IMR-90 (cell line): ENCODE data around the gene OR52N5. TPM values are rescaled to one million over a fixed set of nuclear protein-coding genes. Genes with fewer than 3 reads are reported as not detected.

Experiments used
- ATAC-seq: fragments of 200-7000 bp; cut with Tn5 transposase; 2 replicates; pipeline ENCODE4 v1.9.1; 2020; ENCODE audit warnings: low read depth, mild to moderate bottlenecking, moderate library complexity
- BruUV-seq: library from RNA; stranded (reverse); fragments of 400-500 nt; replicated peaks from 2 replicates; lab custom pipeline; 2021; lab: Mats Ljungman, UMichigan
- CTCF ChIA-PET: fragments of 300-600 bp; formaldehyde crosslinking; extraction: SDS; loops from one replicate; lab custom pipeline; 2021; ENCODE audit warnings: antibody characterized with exemption; lab: Yijun Ruan, JAX
- POLR2A ChIA-PET: fragments of 300-600 bp; sonication (Branson Sonifier 250); formaldehyde crosslinking; loops from one replicate; lab custom pipeline; 2022; ENCODE audit warnings: antibody characterized with exemption; ENCODE audit not compliant: unreplicated experiment; lab: Charles Lee
- DNase-seq: peaks from one replicate; pipeline ENCODE4 v3.0.0; 2013
- H2AFZ ChIP-seq: replicated peaks from 2 replicates; pipeline ENCODE3; 2013; ENCODE audit warnings: low read length, mild to moderate bottlenecking; ENCODE audit not compliant: poor library complexity
- H2AK5ac ChIP-seq: 2 replicates; pipeline ENCODE4 v1.6.1; 2013; ENCODE audit warnings: low read depth, low read length, inconsistent platforms
- H2AK9ac ChIP-seq: replicated peaks from 2 replicates; pipeline ENCODE3; 2013; ENCODE audit warnings: mild to moderate bottlenecking, low read depth, low read length, moderate library complexity; ENCODE audit not compliant: poor library complexity
- H2BK120ac ChIP-seq: 2 replicates; pipeline ENCODE4 v1.6.1; 2013; ENCODE audit warnings: low read depth, low read length, inconsistent platforms
- H2BK15ac ChIP-seq: 3 replicates; pipeline ENCODE4 v1.6.1; 2013; ENCODE audit warnings: low read depth, low read length, inconsistent platforms
- H2BK20ac ChIP-seq: 2 replicates; pipeline ENCODE4 v1.6.1; 2013; ENCODE audit warnings: low read depth, mild to moderate bottlenecking, inconsistent platforms, low read length, moderate library complexity
- H2BK5ac ChIP-seq: 2 replicates; pipeline ENCODE4 v1.6.1; 2013; ENCODE audit warnings: mild to moderate bottlenecking, low read depth, low read length, inconsistent platforms; ENCODE audit not compliant: poor library complexity, severe bottlenecking
- H3K14ac ChIP-seq: replicated peaks from 2 replicates; pipeline ENCODE4 v1.6.1; 2013; ENCODE audit warnings: low read depth, low read length, inconsistent platforms
- H3K18ac ChIP-seq: 2 replicates; pipeline ENCODE4 v1.6.1; 2013; ENCODE audit warnings: low read depth, low read length, control low read depth
- H3K23ac ChIP-seq: 2 replicates; pipeline ENCODE4 v1.6.1; 2013; ENCODE audit warnings: low read depth, low read length, inconsistent platforms
- H3K27ac ChIP-seq: 2 replicates; pipeline ENCODE4 v1.5.1; 2013; ENCODE audit warnings: mild to moderate bottlenecking, control low read depth, low read length; ENCODE audit not compliant: insufficient read depth
- H3K27me3 ChIP-seq: 2 replicates; pipeline ENCODE4 v1.6.1; 2013; ENCODE audit warnings: low read length; ENCODE audit not compliant: control insufficient read depth, insufficient read depth
- H3K36me3 ChIP-seq: 2 replicates; pipeline ENCODE4 v1.6.1; 2013; ENCODE audit warnings: low read length, mixed read lengths; ENCODE audit not compliant: control insufficient read depth, insufficient read depth
- H3K4ac ChIP-seq: 2 replicates; pipeline ENCODE4 v1.6.1; 2013; ENCODE audit warnings: low read depth, low read length, inconsistent platforms
- H3K4me1 ChIP-seq: 2 replicates; pipeline ENCODE4 v1.6.1; 2013; ENCODE audit warnings: low read length, mixed read lengths; ENCODE audit not compliant: control insufficient read depth, insufficient read depth
- H3K4me2 ChIP-seq: 2 replicates; pipeline ENCODE4 v1.6.1; 2013; ENCODE audit warnings: low read depth, mild to moderate bottlenecking, control low read depth, low read length, moderate library complexity
- H3K4me3 ChIP-seq: 2 replicates; pipeline ENCODE4 v1.5.1; 2013; ENCODE audit warnings: low read depth, mild to moderate bottlenecking, control low read depth, low read length, moderate library complexity; ENCODE audit not compliant: insufficient read depth
- H3K56ac ChIP-seq: 2 replicates; pipeline ENCODE4 v1.6.1; 2013; ENCODE audit warnings: low read length, inconsistent platforms; ENCODE audit not compliant: insufficient read depth; ENCODE audit errors: extremely low read depth
- H3K79me1 ChIP-seq, 2 experiments: 2 replicates each; pipeline ENCODE4 v1.6.1; 2013; ENCODE audit warnings: low read length in 2 of 2, inconsistent platforms in 1 of 2, low read depth in 1 of 2
- H3K9ac ChIP-seq: 2 replicates; pipeline ENCODE4 v1.6.1; 2013; ENCODE audit warnings: low read depth, low read length, control low read depth
- H3K9me1 ChIP-seq: 2 replicates; pipeline ENCODE4 v1.6.1; 2013; ENCODE audit warnings: low read length, inconsistent platforms; ENCODE audit not compliant: insufficient read depth
- H3K9me3 ChIP-seq: 2 replicates; pipeline ENCODE4 v1.6.1; 2013; ENCODE audit warnings: low read length; ENCODE audit not compliant: control insufficient read depth, insufficient read depth
- H4K20me1 ChIP-seq: 2 replicates; pipeline ENCODE4 v1.6.1; 2013; ENCODE audit warnings: low read length, inconsistent platforms; ENCODE audit not compliant: insufficient read depth
- H4K5ac ChIP-seq: 2 replicates; pipeline ENCODE4 v1.6.1; 2013; ENCODE audit warnings: mild to moderate bottlenecking, low read depth, low read length, control low read depth
- H4K8ac ChIP-seq, 2 experiments: 2 replicates each; pipeline ENCODE4 v1.6.1; 2013; ENCODE audit warnings: low read depth in 2 of 2, low read length in 2 of 2, control low read depth in 1 of 2, inconsistent platforms in 1 of 2
- H4K91ac ChIP-seq: 2 replicates; pipeline ENCODE4 v1.6.1; 2013; ENCODE audit warnings: low read depth, low read length, inconsistent platforms; ENCODE audit not compliant: insufficient read depth
- BHLHE40 ChIP-seq: fragments of 150-350 bp; IDR thresholded peaks from 2 replicates; pipeline ENCODE4 v1.6.1; 2016; ENCODE audit warnings: mild to moderate bottlenecking, low read depth, low read length
- CEBPB ChIP-seq: IDR thresholded peaks from 2 replicates; pipeline ENCODE4 v1.6.1; 2012; ENCODE audit warnings: low read depth, low read length, improper control_type of control experiment
- CHD1 ChIP-seq: IDR thresholded peaks from 2 replicates; pipeline ENCODE4 v1.6.1; 2012; ENCODE audit warnings: low read depth, low read length, improper control_type of control experiment
- FOS ChIP-seq: fragments of 150-350 bp; IDR thresholded peaks from 2 replicates; pipeline ENCODE4 v1.6.1; 2016; ENCODE audit warnings: low read depth, low read length
- MAFK ChIP-seq: IDR thresholded peaks from 2 replicates; pipeline ENCODE4 v1.6.1; 2012; ENCODE audit warnings: low read depth, low read length, improper control_type of control experiment
- MAZ ChIP-seq: IDR thresholded peaks from 2 replicates; pipeline ENCODE4 v1.6.1; 2012; ENCODE audit warnings: low read depth, mild to moderate bottlenecking, low read length, improper control_type of control experiment, moderate library complexity, borderline replicate concordance
- MXI1 ChIP-seq: IDR thresholded peaks from 2 replicates; pipeline ENCODE4 v1.6.1; 2012; ENCODE audit warnings: low read depth, mild to moderate bottlenecking, low read length, moderate library complexity, borderline replicate concordance
- NFE2L2 ChIP-seq: fragments of 150-350 bp; IDR thresholded peaks from 2 replicates; pipeline ENCODE4 v1.6.1; 2016; ENCODE audit warnings: low read depth, mild to moderate bottlenecking, low read length
- POLR2A ChIP-seq: IDR thresholded peaks from 2 replicates; pipeline ENCODE4 v1.6.1; 2012; ENCODE audit warnings: mild to moderate bottlenecking, low read depth, low read length
- RAD21 ChIP-seq: IDR thresholded peaks from 2 replicates; pipeline ENCODE4 v1.6.1; 2012; ENCODE audit warnings: low read length, improper control_type of control experiment
- RCOR1 ChIP-seq: IDR thresholded peaks from 2 replicates; pipeline ENCODE4 v1.6.1; 2012; ENCODE audit warnings: mild to moderate bottlenecking, low read length, improper control_type of control experiment; ENCODE audit not compliant: insufficient replicate concordance
- RFX5 ChIP-seq: IDR thresholded peaks from 2 replicates; pipeline ENCODE4 v1.8.0; 2012; ENCODE audit warnings: low read depth, mild to moderate bottlenecking, low read length, moderate library complexity
- SMC3 ChIP-seq: fragments of 150-350 bp; IDR thresholded peaks from 2 replicates; pipeline ENCODE4 v1.6.1; 2016; ENCODE audit warnings: low read depth, mild to moderate bottlenecking, antibody characterized with exemption, low read length, moderate library complexity
- USF2 ChIP-seq: fragments of 150-350 bp; IDR thresholded peaks from 2 replicates; pipeline ENCODE4 v1.6.1; 2017; ENCODE audit warnings: mild to moderate bottlenecking, antibody characterized with exemption, low read length, low read depth
- WGBS, 2 experiments: methylation state at CpG; one replicate each; pipeline versions ENCODE4 v1.1.5 to v1.1.7; 2013; ENCODE audit warnings: missing lambda C conversion rate in 2 of 2; ENCODE audit not compliant: insufficient read length in 1 of 2; ENCODE audit errors: extremely low coverage in 2 of 2; 5-methylcytosine and 5-hydroxymethylcytosine counted together
- dilution Hi-C: fragments of 300-500 bp; cut with HindIII; formaldehyde crosslinking; loops from one replicate; pipeline ENCODE4 v1.14.3; 2018; ENCODE audit warnings: low sequenced_read_pairs; ENCODE audit not compliant: unreplicated experiment
- in situ Hi-C: fragments of 300-500 bp; cut with MboI; formaldehyde crosslinking; loops from 3 replicates; pipeline ENCODE4 v1.14.3; 2019; ENCODE audit warnings: low sequenced_read_pairs, inconsistent platforms, mixed read lengths
- intact Hi-C: fragments of 100-400 bp; cut with micrococcal nuclease; formaldehyde crosslinking; loops from 2 replicates; pipeline ENCODE4 v1.10.0; 2022
- polyA plus RNA-seq, 3 experiments: library from polyadenylated mRNA; depleted of rRNA; stranded (reverse); fragments of >200 nt; gene quantifications; 2 replicates each; pipeline ENCODE4 v1.2.3, GENCODE V29; 2012; ENCODE audit warnings: low replicate concordance in 1 of 3
- total RNA-seq: library from RNA; depleted of rRNA; stranded (reverse); fragments of >200 nt; gene quantifications from 2 replicates; pipeline ENCODE4 v1.2.3, GENCODE V29; 2012
- TF ChIP-seq, protein P1 (sequence below): conservative IDR thresholded peaks from 2 replicates; pipeline ENCODE4 v1.5.1; 2012; ENCODE audit warnings: mild to moderate bottlenecking, low read depth, low read length, improper control_type of control experiment
- TF ChIP-seq, protein P2 (sequence below): fragments of 150-350 bp; IDR thresholded peaks from 2 replicates; pipeline ENCODE4 v1.6.1; 2016; ENCODE audit warnings: low read depth, mild to moderate bottlenecking, low read length, moderate library complexity, borderline replicate concordance

OR52N5 gene
- total and polyA plus RNA-seq, 2 of the 4 experiments (the other 2 are of a cell fraction): not detected

DNA sequence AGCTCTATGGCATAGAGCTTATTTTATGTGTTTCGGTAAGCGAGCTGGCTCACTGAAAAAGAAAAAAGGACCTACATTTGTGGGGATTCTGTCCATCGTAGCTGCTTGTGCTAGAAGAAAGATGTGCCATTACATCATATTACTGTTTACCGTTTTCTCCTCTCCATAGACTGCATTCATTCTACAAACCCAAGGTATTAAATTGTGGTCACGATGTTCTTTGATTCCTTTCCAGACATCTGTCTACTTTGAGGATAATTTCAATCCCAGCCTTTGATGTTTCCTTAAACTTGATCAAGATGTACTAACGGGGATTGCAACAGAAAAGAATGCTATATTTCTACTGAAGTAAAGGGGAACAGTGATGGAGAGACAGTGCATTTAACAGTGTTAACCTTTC lies 13.4 kb upstream of the OR52N5 start:
- in situ Hi-C loops (no loop called here), dilution Hi-C loops (no loop called here), intact Hi-C loops (no loop called here)
- H3K18ac ChIP-seq: no peak overlapping the region
- H4K20me1 ChIP-seq: no peaks in the 10 kb centered on the region
- no peak overlapping the region for H2BK20ac ChIP-seq
- no peak overlapping the region for H2AFZ ChIP-seq
- no peak overlapping the region for H4K91ac ChIP-seq
- no peak overlapping the region for H3K56ac ChIP-seq
- no peak overlapping the region for H2AK5ac ChIP-seq
- no TSS peak for BruUV-seq
- no peak overlapping the region for H3K9ac ChIP-seq
- no peaks in the 10 kb centered on the region for H3K36me3 ChIP-seq
- POLR2A ChIA-PET: no interaction called here
- H3K27me3 ChIP-seq: no peaks in the 10 kb centered on the region
- ATAC-seq: no peak
- no peak overlapping the region for H4K8ac ChIP-seq
- no peak overlapping the region for H3K4me3 ChIP-seq
- H4K5ac ChIP-seq: no peak overlapping the region
- H3K27ac ChIP-seq: no peak overlapping the region
- H2AK9ac ChIP-seq: no peak overlapping the region
- no peaks in the 10 kb centered on the region for H3K79me1 ChIP-seq
- H3K4me2 ChIP-seq: no peak overlapping the region
- no peak overlapping the region for H2BK120ac ChIP-seq
- H3K14ac ChIP-seq: no peak overlapping the region
- H3K4ac ChIP-seq: no peak overlapping the region
- no peak for TF ChIP-seq POLR2A
- TF ChIP-seq CHD1: no peak
- TF ChIP-seq CEBPB: no peak
- TF ChIP-seq, protein P1, sequence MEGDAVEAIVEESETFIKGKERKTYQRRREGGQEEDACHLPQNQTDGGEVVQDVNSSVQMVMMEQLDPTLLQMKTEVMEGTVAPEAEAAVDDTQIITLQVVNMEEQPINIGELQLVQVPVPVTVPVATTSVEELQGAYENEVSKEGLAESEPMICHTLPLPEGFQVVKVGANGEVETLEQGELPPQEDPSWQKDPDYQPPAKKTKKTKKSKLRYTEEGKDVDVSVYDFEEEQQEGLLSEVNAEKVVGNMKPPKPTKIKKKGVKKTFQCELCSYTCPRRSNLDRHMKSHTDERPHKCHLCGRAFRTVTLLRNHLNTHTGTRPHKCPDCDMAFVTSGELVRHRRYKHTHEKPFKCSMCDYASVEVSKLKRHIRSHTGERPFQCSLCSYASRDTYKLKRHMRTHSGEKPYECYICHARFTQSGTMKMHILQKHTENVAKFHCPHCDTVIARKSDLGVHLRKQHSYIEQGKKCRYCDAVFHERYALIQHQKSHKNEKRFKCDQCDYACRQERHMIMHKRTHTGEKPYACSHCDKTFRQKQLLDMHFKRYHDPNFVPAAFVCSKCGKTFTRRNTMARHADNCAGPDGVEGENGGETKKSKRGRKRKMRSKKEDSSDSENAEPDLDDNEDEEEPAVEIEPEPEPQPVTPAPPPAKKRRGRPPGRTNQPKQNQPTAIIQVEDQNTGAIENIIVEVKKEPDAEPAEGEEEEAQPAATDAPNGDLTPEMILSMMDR: no peak
- TF ChIP-seq RFX5: no peak
- no peak for TF ChIP-seq RAD21
- no peak for TF ChIP-seq SMC3
- TF ChIP-seq NFE2L2: no peak
- TF ChIP-seq RCOR1: no peak
- TF ChIP-seq FOS: no peak
- TF ChIP-seq USF2: no peak
- no peak for TF ChIP-seq MAFK
- no peak for TF ChIP-seq BHLHE40
- TF ChIP-seq MXI1: no peak
- TF ChIP-seq, protein P2, sequence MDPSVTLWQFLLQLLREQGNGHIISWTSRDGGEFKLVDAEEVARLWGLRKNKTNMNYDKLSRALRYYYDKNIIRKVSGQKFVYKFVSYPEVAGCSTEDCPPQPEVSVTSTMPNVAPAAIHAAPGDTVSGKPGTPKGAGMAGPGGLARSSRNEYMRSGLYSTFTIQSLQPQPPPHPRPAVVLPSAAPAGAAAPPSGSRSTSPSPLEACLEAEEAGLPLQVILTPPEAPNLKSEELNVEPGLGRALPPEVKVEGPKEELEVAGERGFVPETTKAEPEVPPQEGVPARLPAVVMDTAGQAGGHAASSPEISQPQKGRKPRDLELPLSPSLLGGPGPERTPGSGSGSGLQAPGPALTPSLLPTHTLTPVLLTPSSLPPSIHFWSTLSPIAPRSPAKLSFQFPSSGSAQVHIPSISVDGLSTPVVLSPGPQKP: no peak
- no peak for TF ChIP-seq MAZ
- no peak overlapping the region for H2BK5ac ChIP-seq
- no peaks in the 10 kb centered on the region for H3K9me1 ChIP-seq
- H3K4me1 ChIP-seq: no peaks in the 10 kb centered on the region
- H3K9me3 ChIP-seq: no peaks in the 10 kb centered on the region
- DNase-seq: no peak
- CTCF ChIA-PET: interaction anchor here (0.6 kb wide), 2 partner anchors 13 to 538 kb away, joined by 5 read pairs; no protein-coding TSS in a partner anchor
- no peak overlapping the region for H2BK15ac ChIP-seq
- WGBS, 2 experiments: no CpG with 5 or more reads among the region's 6 CpGs
- H3K23ac ChIP-seq: no peak overlapping the region
